Neuronal stem cell (in vitro differentiated cells): ENCODE results near the gene ITGB5.

Experiments
- DNase-seq: peaks from one replicate; pipeline ENCODE4 v3.0.0-alpha.2; 2013; ENCODE audit warnings: low spot score
- H2AFZ ChIP-seq: one replicate; pipeline ENCODE4 v1.6.1; 2013; ENCODE audit warnings: mild to moderate bottlenecking, low read length, inconsistent platforms
- H2AK5ac ChIP-seq: 2 replicates; pipeline ENCODE4 v1.6.1; 2013; ENCODE audit warnings: low read depth, mild to moderate bottlenecking, inconsistent platforms, low read length, moderate library complexity, mixed read lengths
- H2BK120ac ChIP-seq: 2 replicates; pipeline ENCODE4 v1.6.1; 2013; ENCODE audit warnings: low read depth, mild to moderate bottlenecking, inconsistent platforms, low read length, moderate library complexity, mixed read lengths
- H2BK12ac ChIP-seq: one replicate; pipeline ENCODE4 v1.6.1; 2013; ENCODE audit warnings: low read length, inconsistent platforms
- H2BK15ac ChIP-seq: 2 replicates; pipeline ENCODE4 v1.6.1; 2013; ENCODE audit warnings: mild to moderate bottlenecking, low read length, inconsistent platforms, mixed read lengths
- H2BK5ac ChIP-seq: one replicate; pipeline ENCODE4 v1.6.1; 2013; ENCODE audit warnings: inconsistent platforms, mild to moderate bottlenecking, low read length, moderate library complexity
- H3K14ac ChIP-seq: one replicate; pipeline ENCODE4 v1.6.1; 2013; ENCODE audit warnings: low read length, inconsistent platforms
- H3K18ac ChIP-seq: 2 replicates; pipeline ENCODE4 v1.6.1; 2013; ENCODE audit warnings: low read length, inconsistent platforms
- H3K23ac ChIP-seq: 2 replicates; pipeline ENCODE4 v1.6.1; 2013; ENCODE audit warnings: low read depth, mild to moderate bottlenecking, mixed read lengths, low read length, inconsistent platforms; ENCODE audit not compliant: poor library complexity
- H3K27ac ChIP-seq: replicated peaks from 3 replicates; pipeline ENCODE4 v1.5.1; 2013; ENCODE audit warnings: low read length, inconsistent platforms
- H3K27me3 ChIP-seq, 3 experiments: 2 replicates each; pipeline ENCODE4 v1.6.1; 2013; ENCODE audit warnings: low read length in 3 of 3, mild to moderate bottlenecking in 2 of 3, inconsistent platforms in 1 of 3, low read depth in 1 of 3, mixed read lengths in 1 of 3, moderate library complexity in 1 of 3; ENCODE audit not compliant: control insufficient read depth in 3 of 3, insufficient read depth in 3 of 3
- H3K36me3 ChIP-seq, 2 donors: replicated peaks in 1 of 2; 2 replicates each; pipeline ENCODE4 v1.6.1; 2013; ENCODE audit warnings: low read length in 2 of 2; ENCODE audit not compliant: control insufficient read depth in 2 of 2, insufficient read depth in 2 of 2
- H3K4ac ChIP-seq: 2 replicates; pipeline ENCODE4 v1.6.1; 2013; ENCODE audit warnings: inconsistent platforms, mild to moderate bottlenecking, low read length, moderate library complexity
- H3K4me1 ChIP-seq, 2 donors: 1 replicate in 1 of 2; 2 replicates in 1 of 2; pipeline ENCODE4 v1.6.1; 2013; ENCODE audit warnings: low read length in 2 of 2, low read depth in 1 of 2; ENCODE audit not compliant: control insufficient read depth in 2 of 2, insufficient read depth in 1 of 2
- H3K4me2 ChIP-seq: one replicate; pipeline ENCODE4 v1.6.1; 2013; ENCODE audit warnings: mild to moderate bottlenecking, low read length, inconsistent platforms; ENCODE audit not compliant: insufficient read depth, poor library complexity, severe bottlenecking
- H3K4me3 ChIP-seq, 2 donors: 2 replicates each; pipeline ENCODE4 v1.5.1; 2013; ENCODE audit warnings: low read length in 2 of 2, mild to moderate bottlenecking in 2 of 2, inconsistent platforms in 1 of 2, moderate library complexity in 1 of 2
- H3K79me1 ChIP-seq: one replicate; pipeline ENCODE4 v1.6.1; 2013; ENCODE audit warnings: low read depth, mild to moderate bottlenecking, inconsistent platforms, low read length, moderate library complexity
- H3K9ac ChIP-seq: one replicate; pipeline ENCODE4 v1.6.1; 2013; ENCODE audit warnings: mild to moderate bottlenecking, low read depth, low read length, inconsistent platforms; ENCODE audit not compliant: poor library complexity
- H3K9me3 ChIP-seq, 2 donors: replicated peaks in 1 of 2; 2 replicates each; pipeline versions ENCODE3 to v1.6.1; 2013; ENCODE audit warnings: low read length in 2 of 2, mild to moderate bottlenecking in 2 of 2, inconsistent platforms in 1 of 2, low read depth in 1 of 2, mixed read lengths in 1 of 2, moderate library complexity in 1 of 2; ENCODE audit not compliant: control insufficient read depth in 2 of 2, insufficient read depth in 1 of 2
- H4K8ac ChIP-seq: one replicate; pipeline ENCODE4 v1.6.1; 2013; ENCODE audit warnings: low read depth, mild to moderate bottlenecking, inconsistent platforms, low read length, moderate library complexity
- H4K91ac ChIP-seq: one replicate; pipeline ENCODE4 v1.6.1; 2013; ENCODE audit warnings: low read length, low read depth, mild to moderate bottlenecking, inconsistent platforms; ENCODE audit not compliant: poor library complexity
- WGBS, 2 donors: extraction: QIAGEN DNeasy Blood & Tissue Kit; methylation state at CpG; one replicate each; pipeline ENCODE4 v1.1.7; 2013; ENCODE audit warnings: missing lambda C conversion rate in 2 of 2, mixed read lengths in 1 of 2; ENCODE audit not compliant: insufficient read length in 2 of 2, insufficient replicate concordance in 1 of 2; ENCODE audit errors: extremely low coverage in 2 of 2; 5-methylcytosine and 5-hydroxymethylcytosine counted together

Gene ITGB5

DNA sequence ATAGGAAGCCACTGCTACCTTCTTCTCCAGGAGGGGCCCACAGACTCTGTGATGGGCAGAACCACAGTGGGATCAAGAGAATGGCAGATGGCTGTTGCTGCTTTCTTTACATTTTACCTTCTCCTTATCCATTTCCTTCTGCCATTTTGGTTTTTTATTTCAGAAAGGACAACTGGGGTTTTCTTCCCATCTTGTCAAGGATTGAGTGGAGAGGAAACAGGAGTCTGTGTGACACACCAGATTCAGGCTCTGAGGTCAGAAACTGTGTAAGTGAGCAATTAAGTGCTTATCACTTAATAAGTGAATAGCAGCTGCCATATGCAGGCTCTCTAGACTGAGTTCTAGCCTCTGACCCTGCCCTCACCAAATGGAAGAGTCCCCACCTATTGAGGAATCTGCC, 47.3 kb downstream of the ITGB5 start:
- no peak overlapping the region for H2BK5ac ChIP-seq

DNA sequence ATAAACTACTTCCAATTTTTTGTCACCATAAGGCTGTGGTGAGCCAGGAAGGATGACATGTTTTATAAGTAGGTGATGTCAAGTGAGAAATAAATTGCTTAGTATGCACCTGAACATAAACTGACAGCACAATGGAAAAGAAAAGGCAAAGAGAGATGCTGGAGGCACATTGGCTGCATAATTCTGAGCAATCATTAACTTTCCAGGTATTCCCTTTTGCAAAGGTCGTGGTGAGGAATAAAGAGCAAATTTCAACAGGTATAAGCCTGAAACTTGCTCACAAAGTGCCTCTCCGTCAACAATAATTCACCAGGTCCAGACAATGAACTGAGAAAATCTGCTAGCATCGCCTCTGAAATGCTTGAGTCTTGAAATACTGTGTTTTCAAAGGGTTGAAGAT, 48.2 kb downstream of the ITGB5 start:
- H4K8ac ChIP-seq = no peak overlapping the region
- H2AFZ ChIP-seq = no peak overlapping the region
- peaks cover 17 to 23% of the 10 kb centered on the region in 2 donors for H3K4me1 ChIP-seq
- no peaks in the 10 kb centered on the region for H3K27me3 ChIP-seq
- no peak overlapping the region for H2BK12ac ChIP-seq
- H3K14ac ChIP-seq = no peak overlapping the region
- no peak overlapping the region for H3K9ac ChIP-seq
- no peak overlapping the region for H3K4ac ChIP-seq
- H3K27ac ChIP-seq = no peak overlapping the region
- no peak overlapping the region for H2AK5ac ChIP-seq
- H3K4me3 ChIP-seq = no peak overlapping the region
- WGBS, 2 donors = no CpG with 5 or more reads among the region's 3 CpGs
- peaks cover 0 to 14% of the 10 kb centered on the region in 2 donors for H3K36me3 ChIP-seq
- H3K9me3 ChIP-seq = no peaks in the 10 kb centered on the region
- no peak for DNase-seq
- H3K79me1 ChIP-seq = peaks cover 2% of the 10 kb centered on the region
- H4K91ac ChIP-seq = no peak overlapping the region
- no peak overlapping the region for H2BK120ac ChIP-seq
- H3K23ac ChIP-seq = no peak overlapping the region
- H3K18ac ChIP-seq = no peak overlapping the region
- H3K4me2 ChIP-seq = no peak overlapping the region
- H2BK15ac ChIP-seq = no peak overlapping the region
- H2BK5ac ChIP-seq = no peak overlapping the region

More for the DNA sequence above, 47.3 kb downstream of the ITGB5 start:
- no peak overlapping the region for H2BK15ac ChIP-seq
- no peak overlapping the region for H3K4ac ChIP-seq
- H3K27ac ChIP-seq = no peak overlapping the region
- H3K9ac ChIP-seq = no peak overlapping the region
- H2BK120ac ChIP-seq = no peak overlapping the region
- no peak overlapping the region for H3K4me2 ChIP-seq
- DNase-seq = no peak
- no peaks in the 10 kb centered on the region for H3K27me3 ChIP-seq
- H3K4me1 ChIP-seq = peaks cover 14 to 21% of the 10 kb centered on the region in 2 donors
- H4K91ac ChIP-seq = no peak overlapping the region
- H3K18ac ChIP-seq = no peak overlapping the region
- no peak overlapping the region for H3K23ac ChIP-seq
- no peaks in the 10 kb centered on the region for H3K9me3 ChIP-seq
- no peak overlapping the region for H3K14ac ChIP-seq
- H3K36me3 ChIP-seq = peaks cover 0 to 17% of the 10 kb centered on the region in 2 donors
- H3K79me1 ChIP-seq = peaks cover 2% of the 10 kb centered on the region
- no peak overlapping the region for H2AK5ac ChIP-seq
- H2BK12ac ChIP-seq = no peak overlapping the region
- H3K4me3 ChIP-seq = no peak overlapping the region
- no peak overlapping the region for H4K8ac ChIP-seq
- H2AFZ ChIP-seq = no peak overlapping the region

DNA sequence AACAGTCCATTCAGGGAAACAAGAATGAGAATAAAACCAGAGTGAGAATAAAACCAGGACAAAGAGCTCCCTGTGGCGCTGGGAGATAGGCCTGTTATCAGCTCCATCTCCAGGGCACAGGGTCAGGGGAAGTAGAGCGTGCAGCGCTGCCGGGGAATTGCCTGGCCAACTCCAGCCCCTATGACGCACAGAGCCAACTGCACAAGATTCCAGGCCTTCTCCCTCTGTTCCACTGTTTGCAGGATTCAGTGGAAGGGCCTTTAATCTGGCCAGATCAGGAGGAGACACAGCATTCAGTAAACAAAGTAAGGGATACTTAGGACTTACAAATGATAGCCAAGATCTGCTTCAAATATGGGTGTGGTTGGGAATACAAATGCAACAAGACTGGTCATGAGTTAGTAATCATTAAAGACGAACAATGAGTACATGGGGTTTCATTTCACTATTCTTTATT, 49.4 kb downstream of the ITGB5 start:
- Histone ChIP-seq H3K9me3 (no peaks in the 10 kb centered on the region), H3K79me1 (peaks cover 2% of the 10 kb centered on the region), H3K4me3 (no peak overlapping the region), H3K36me3 (peaks cover 0 to 16% of the 10 kb centered on the region in 2 donors), H2AK5ac (no peak overlapping the region), H3K9ac (no peak overlapping the region), H3K18ac (no peak overlapping the region), H3K23ac (no peak overlapping the region), H2BK120ac (no peak overlapping the region), H3K14ac (no peak overlapping the region), H3K4me2 (no peak overlapping the region), H2BK12ac (no peak overlapping the region), H3K27me3 (no peaks in the 10 kb centered on the region), H2AFZ (peak overlapping the region; percentile 37), H2BK15ac (no peak overlapping the region), H4K8ac (no peak overlapping the region), H3K27ac (no peak overlapping the region), H2BK5ac (no peak overlapping the region), H3K4me1 (peaks cover 17 to 23% of the 10 kb centered on the region in 2 donors), H4K91ac (no peak overlapping the region), H3K4ac (no peak overlapping the region)
- DNase-seq = no peak
- no CpG with 5 or more reads among the region's 6 CpGs for WGBS, 2 donors

DNA sequence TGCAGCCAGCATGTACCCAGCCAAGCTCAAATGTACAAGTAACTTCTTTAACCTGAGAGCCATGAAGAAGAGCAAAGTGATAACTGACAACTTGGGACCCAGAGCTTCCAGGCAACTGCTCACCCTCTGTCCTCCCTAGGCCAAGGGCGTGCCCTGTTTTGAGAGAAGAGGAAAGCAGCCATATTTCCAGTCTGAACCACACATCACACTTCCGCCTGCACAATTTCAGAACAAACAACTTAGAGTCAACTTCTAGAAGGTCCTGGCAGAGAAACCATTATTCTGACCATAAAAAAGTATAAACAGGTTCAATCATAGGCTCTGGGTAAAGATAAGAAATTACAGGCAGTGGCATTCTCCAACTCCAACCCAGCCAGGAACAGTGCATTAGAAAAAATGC, 50.1 kb downstream of the ITGB5 start:
- Histone ChIP-seq H2AFZ (peak overlapping the region; percentile 37), H2BK5ac (no peak overlapping the region), H3K9ac (no peak overlapping the region), H4K8ac (no peak overlapping the region), H2AK5ac (no peak overlapping the region), H3K9me3 (no peaks in the 10 kb centered on the region), H3K79me1 (peaks cover 2% of the 10 kb centered on the region), H2BK15ac (no peak overlapping the region), H3K27me3 (no peaks in the 10 kb centered on the region), H3K14ac (no peak overlapping the region), H4K91ac (no peak overlapping the region), H3K4me1 (peaks cover 17 to 23% of the 10 kb centered on the region in 2 donors), H3K27ac (no peak overlapping the region), H3K23ac (no peak overlapping the region), H2BK12ac (no peak overlapping the region), H2BK120ac (no peak overlapping the region), H3K4me2 (no peak overlapping the region), H3K4ac (no peak overlapping the region), H3K36me3 (peaks cover 0 to 16% of the 10 kb centered on the region in 2 donors), H3K4me3 (no peak overlapping the region), H3K18ac (no peak overlapping the region)
- DNase-seq = no peak
- WGBS, 2 donors = no CpG with 5 or more reads among the region's 2 CpGs
